ENCODE measurements around the gene LRRTM4.

DNA sequence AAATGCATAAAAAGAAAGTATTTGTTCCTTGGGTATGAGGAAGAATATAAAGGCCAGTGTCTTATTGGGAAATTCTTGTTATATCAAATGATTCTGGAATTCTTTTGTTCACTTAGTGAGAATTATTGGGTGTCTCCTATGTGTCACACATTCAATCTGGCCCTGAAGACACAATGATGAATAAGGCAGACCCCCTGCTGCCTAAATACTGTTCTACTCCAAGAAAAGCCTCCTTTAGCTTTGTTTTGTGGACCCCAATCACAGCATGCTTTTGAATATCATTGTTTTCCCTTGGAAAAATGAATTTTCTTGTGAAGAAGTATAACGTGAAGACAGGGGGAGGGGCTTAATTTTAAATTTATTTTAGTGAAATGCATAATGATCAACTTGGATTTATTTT is 682.4 kb downstream of the LRRTM4 start:
- TF ChIP-seq, protein P1, sequence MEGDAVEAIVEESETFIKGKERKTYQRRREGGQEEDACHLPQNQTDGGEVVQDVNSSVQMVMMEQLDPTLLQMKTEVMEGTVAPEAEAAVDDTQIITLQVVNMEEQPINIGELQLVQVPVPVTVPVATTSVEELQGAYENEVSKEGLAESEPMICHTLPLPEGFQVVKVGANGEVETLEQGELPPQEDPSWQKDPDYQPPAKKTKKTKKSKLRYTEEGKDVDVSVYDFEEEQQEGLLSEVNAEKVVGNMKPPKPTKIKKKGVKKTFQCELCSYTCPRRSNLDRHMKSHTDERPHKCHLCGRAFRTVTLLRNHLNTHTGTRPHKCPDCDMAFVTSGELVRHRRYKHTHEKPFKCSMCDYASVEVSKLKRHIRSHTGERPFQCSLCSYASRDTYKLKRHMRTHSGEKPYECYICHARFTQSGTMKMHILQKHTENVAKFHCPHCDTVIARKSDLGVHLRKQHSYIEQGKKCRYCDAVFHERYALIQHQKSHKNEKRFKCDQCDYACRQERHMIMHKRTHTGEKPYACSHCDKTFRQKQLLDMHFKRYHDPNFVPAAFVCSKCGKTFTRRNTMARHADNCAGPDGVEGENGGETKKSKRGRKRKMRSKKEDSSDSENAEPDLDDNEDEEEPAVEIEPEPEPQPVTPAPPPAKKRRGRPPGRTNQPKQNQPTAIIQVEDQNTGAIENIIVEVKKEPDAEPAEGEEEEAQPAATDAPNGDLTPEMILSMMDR (conservative IDR thresholded peaks at IDR 0.05 in 1 of 2, IDR thresholded peaks at IDR 0.05 in 1 of 2; ENCODE audit: extremely low read depth in 1 of 2, insufficient read depth in 1 of 2, low read depth in 1 of 2, low read length in 2 of 2), result no peak
- no peak for TF ChIP-seq EZH2 (IDR thresholded peaks at IDR 0.05; ENCODE audit: borderline replicate concordance, low read length)
